Activated CD8-positive, alpha-beta memory T cell treated with anti-CD3 and anti-CD28 coated beads, Interleukin-2, amount 50 U/mL, for 48 hours (primary cell): ENCODE measurements around the gene PPP1R2.
"Not testable (repeated sequence)": the region's sequence is repeated elsewhere in the genome, so short reads cannot be mapped to it uniquely, and the experiment has no call there.

Source experiments
- DNase-seq: peaks from one replicate; pipeline ENCODE4 v3.0.0-alpha.2; 2020

PPP1R2 gene

DNA sequence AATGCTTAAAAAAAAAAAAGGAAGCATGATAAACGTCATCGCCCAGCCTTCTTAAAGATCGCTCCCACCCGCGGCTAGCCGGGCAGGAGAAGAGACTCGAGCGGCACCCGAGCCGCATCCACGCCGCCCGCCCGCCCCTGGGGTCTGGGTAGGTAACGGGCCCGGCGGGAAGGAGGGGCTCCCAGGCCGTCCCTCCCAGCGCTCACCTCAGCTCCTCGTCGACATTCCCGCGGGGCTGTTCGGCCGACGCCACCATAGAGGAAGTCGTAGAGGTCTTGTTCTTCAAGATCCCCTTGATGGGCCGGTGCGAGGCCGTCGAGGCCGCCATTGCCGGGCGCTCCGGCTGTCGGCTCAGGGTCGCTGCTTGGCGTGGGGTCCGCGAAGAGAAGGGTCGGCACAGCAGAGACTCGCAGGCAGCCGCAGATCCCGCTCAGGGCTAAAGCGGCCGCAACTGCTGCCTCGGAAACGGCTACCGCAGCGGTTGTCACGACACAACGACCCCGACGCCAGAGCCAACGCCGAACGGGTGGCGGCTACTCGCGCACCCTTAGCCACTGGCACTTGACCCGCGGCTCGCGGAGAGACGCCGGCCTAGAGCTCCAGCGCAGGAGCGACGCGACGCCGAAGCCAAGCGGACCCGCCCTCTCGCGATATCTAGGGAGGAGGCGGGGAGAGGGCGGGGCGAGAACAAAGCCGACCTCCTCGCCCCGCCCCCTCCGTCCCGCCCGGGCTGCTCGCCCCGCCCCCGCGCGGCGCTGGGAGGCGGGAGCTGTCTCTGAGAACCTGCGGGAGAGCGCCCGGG lies at the start of gene PPP1R2:
TSS of gene PPP1R2 (minus strand) at position 628 of the 802 bp plus-strand sequence. CDS start at position 328, 300 bp downstream.
- DNase-seq: peak; percentile 97

DNA sequence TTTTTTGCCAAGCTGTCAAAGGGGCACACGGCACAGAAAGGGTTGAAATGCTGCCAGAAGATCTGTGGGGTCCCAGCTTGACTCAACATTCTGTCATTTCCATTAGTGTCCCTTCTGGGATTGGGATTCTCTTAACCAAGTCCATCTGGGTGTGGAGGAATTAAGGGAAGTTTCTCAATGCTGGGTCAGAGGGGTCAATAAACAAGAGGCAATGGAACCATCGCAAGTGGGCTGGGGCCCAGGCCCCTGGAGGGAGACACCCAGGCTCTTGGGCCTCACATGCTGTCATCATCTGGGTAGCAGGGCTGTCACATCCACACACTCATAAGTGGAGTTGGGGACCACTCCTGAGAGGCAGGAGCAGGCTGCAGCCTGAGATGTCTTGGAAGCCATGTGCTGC lies 48.7 kb upstream of the PPP1R2 start:
- DNase-seq: peak; percentile 46

GRCh38 chr3:195591220-195591619 lies 48.1 kb upstream of the PPP1R2 start:
- no peak for DNase-seq

GRCh38 chr3:195590381-195590780 lies 47.3 kb upstream of the PPP1R2 start:
- DNase-seq: peak; percentile 30

DNA sequence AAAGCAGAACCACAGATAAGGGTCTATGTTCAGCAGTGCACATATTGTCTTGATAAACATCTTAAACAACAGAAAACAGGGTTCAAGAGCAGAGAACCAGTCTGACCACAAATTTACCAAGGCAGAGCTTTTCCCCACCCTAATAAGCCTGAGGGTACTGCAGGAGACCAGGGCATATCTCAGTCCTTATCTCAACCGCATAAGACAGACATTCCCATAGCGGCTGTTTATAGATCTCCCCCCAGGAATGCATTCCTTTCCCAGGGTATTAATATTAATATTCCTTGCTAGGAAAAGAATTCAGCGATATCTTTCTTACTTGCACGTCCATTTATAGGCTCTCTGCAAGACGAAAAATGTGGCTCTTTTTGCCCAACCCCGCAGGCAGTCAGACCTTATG lies 46.7 kb upstream of the PPP1R2 start:
- DNase-seq: not testable (repeated sequence)

- DNase-seq: no peak
Measured at GRCh38 chr3:195587824-195588223, 44.7 kb upstream of the PPP1R2 start.

- DNase-seq: no peak
Measured at GRCh38 chr3:195587406-195587805, 44.3 kb upstream of the PPP1R2 start.

- no peak for DNase-seq
Measured at GRCh38 chr3:195584543-195584870, 41.4 kb upstream of the PPP1R2 start.

GRCh38 chr3:195583831-195584542 lies 40.9 kb upstream of the PPP1R2 start, which contains the start of gene APOD:
TSS of gene APOD (minus strand) at chr3:195583940. CDS start at chr3:195579461, 4,479 bp downstream.
- peak; percentile 51 for DNase-seq

- DNase-seq: no peak
Measured at GRCh38 chr3:195582947-195583346, 39.8 kb upstream of the PPP1R2 start.

DNA sequence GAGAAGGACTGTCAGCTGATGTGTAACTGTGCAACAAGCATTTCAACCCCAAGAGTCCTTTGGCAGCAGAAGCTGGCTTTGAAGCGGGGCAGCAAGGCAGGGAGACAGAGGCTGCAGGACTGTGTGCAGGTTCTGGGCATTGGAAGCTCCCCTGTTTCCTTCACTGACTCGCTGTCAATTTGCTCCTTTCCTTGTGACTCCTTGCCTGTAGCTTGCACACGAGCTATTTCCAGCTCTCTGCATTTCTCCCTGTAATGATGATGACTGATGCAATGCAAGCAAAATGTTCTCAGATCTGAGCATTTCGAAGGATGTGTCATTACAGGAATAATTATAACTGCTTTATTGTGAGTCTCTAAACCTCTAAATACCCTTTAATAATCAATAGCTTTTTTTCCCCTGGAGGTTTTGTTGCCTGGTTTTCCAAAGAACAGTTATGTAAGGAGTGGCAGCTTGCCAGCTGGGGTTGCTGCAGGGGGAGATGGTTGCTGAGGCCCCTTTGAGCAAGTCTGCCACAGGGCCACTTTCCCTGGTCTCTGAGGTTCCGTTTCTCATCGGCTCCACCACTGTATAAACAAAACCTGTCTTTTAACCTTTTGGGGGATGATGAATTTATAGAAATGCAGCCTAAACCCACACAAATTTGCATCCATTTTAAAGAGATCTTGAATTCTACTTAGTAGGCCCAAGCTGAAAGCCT lies 37.8 kb upstream of the PPP1R2 start:
- no peak for DNase-seq

GRCh38 chr3:195579281-195579680 lies 36.2 kb upstream of the PPP1R2 start:
- DNase-seq: no peak

DNA sequence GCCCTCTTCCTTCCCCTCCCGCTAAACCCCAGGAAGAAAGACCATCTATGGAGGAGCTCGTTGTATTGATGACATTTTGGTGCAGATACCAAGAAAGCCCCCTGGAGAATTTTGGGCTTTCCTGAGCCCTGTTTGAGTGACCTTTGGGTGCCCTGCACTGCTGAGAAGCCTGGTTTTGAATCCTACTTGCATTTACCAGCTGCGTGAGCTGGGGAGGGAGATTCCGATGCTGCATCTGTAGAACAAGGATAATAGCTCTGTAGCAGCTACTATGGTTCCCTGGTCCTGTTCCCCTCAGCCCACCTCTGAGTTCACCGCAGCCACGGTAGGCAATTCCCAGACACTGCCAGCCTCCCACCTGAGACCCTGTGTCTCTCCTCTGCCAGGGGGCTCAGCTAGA lies 35.4 kb upstream of the PPP1R2 start:
- no peak for DNase-seq

DNA sequence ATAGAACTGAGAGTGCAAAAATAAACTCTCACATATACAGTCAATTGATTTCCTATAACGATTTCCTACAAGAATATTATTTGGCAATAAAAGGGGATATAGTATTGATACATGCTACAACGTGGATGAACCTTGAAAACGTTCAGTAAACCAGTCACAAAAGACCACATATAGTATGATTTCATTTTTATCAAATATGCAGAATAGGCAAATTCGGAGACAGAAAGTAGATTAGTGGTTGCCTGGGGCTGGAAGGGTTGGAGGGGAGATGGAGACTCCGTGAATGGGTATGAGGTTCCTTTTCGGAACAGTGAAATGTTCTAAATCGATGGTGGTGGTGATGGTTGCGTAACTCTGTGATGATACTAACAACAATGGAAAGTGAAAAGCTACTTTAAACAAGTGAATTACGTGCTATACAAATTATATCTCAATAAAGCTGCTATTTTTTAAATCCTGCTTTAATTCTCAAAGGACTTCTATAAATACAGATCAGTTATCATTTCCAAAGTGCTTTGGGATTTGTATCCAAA lies 34.6 kb upstream of the PPP1R2 start:
- DNase-seq: no peak

DNA sequence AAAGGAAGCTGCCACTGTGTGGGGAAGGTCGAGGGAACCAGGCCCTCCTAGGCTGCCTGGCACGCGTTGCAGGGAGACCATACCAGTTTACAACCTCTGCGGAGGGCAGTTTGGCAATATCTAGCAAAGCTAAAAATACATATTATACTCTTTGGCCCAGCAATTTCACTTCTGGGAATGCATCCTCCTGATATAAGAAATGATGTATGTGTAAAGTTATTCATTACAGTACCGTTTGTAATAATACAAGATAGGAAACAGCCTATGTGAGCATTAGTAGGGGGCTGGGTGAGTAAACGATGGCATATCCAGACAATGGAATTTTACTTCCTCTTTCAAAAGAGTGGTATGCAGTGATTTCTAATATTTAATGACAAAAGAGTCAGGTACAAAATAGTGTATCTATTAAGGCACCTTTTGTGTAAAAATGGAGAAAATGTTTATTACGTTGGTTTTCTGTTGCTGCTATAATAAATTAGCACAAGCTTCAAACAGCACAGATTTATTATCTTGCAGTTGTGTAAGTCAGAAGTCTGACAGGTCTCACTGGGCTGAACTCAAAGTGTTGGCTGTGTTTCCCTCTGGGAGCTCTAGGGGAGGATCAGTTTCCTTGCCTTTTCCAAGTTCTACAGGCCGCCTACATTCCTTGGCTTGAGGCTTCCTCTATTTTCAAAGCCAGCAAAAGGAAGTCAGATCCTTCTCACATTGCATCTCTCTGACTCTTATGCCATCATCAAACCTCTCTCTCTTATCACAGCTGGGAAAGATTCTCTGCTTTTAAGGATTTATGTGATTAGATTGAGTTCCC lies 31.6 kb upstream of the PPP1R2 start:
- DNase-seq: no peak

DNA sequence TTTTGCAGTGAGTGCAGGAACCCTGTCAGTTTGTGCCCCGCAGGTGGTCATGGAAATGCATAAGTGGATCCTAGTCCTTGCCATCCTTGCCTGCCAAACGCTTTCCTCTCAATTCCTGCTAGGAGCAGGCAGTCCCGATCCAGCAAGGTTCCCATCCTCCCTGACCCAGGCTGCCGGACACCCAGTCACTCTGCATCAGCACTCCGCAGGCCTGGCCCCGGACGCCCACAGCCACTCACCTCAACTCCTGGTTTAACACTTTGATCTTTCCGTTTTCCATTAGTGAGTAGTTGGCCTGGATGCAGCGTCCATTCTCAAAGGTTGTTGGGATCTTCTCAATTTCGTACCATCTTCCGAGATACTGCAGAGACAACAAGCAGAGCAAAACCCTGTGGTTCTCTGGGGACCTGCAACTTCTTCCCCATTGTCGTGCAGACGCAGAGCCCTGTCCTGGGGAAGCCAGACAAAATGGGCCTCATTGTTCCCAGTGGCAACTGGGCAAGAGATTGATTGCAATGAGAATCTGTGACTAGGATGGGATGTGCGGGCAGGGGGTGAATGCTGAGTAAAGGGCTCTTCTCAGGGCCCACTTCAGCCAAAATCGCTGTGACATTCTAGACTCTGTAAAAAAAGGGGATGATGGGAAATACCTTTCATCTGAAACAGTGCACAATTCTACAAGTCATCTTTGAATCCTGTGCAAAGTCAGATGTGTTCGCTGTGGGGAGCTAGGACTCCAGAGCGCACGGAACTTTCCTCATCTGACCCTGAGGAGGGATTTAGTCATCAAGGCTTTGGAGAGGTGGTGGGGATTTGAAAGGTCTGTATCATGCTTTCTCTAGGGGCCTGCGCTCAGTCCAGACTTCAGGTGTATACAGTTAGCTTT lies 30.7 kb upstream of the PPP1R2 start:
- no peak for DNase-seq

GRCh38 chr3:195571361-195571760 lies 28.2 kb upstream of the PPP1R2 start:
- DNase-seq: no peak

DNA sequence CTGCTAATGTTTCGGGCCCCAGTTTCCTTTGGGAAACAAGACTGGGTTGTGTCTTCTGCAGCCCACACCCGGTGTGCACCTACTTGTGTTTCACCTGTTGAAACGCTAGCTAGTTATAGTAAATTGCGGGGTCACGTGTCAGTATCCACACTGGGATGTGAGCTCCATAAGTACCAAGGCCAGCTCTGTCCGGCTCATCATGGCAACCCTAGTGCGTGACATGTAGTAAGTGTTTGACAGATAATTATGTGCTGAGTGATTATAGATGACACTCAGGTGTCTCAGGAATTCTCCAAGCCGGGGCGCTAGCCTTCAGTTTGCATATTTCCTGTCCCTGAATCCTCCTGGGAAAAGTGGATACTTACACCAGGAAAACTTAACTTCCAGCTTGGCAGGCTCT lies 27.8 kb upstream of the PPP1R2 start:
- DNase-seq: no peak

- no peak for DNase-seq
Measured at GRCh38 chr3:195570344-195570743, 27.2 kb upstream of the PPP1R2 start.

DNA sequence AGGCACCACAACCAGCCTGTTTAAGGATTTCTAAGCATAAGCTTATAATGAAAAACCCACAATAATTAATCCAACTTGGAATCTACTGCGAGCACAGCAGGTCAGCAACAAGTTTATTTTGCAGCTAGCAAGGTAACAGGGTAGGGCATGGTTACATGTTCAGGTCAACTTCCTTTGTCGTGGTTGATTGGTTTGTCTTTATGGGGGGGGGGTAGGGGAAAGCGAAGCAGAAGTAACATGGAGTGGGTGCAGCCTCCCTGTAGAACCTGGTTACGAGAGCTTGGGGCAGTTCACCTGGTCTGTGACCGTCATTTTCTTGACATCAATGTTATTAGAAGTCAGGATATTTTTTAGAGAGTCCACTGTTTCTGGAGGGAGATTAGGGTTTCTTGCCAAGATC lies 25.5 kb upstream of the PPP1R2 start:
- no peak for DNase-seq

DNA sequence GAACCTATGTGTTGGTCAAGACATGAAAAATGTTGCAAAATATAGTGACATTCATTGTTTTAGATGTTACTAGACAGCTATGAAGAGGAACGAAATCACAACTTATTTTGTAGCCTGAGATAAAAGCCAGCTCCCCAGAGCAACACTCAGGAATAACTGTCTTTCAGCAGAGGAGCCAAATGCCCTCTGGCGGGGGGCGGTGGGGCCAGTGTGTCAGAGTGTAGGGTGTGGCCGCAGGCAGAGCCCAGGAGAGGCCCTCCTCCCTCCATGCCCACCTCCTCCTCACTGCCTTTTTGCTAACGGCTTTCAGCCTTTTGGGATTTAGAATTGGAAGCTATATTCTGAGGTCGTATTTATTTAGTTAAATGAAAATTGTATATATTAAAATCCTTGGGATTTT lies 23.7 kb upstream of the PPP1R2 start:
- no peak for DNase-seq

GRCh38 chr3:195565716-195566115 lies 22.6 kb upstream of the PPP1R2 start:
- DNase-seq: no peak
